GM21786 (cell line): ENCODE measurements around the gene SLIT3.

Experiments
- ATAC-seq: cut with Tn5 transposase; IDR thresholded peaks from one replicate; pipeline ENCODE4 v1.9.1; 2021; ENCODE audit not compliant: unreplicated experiment

Gene SLIT3

DNA sequence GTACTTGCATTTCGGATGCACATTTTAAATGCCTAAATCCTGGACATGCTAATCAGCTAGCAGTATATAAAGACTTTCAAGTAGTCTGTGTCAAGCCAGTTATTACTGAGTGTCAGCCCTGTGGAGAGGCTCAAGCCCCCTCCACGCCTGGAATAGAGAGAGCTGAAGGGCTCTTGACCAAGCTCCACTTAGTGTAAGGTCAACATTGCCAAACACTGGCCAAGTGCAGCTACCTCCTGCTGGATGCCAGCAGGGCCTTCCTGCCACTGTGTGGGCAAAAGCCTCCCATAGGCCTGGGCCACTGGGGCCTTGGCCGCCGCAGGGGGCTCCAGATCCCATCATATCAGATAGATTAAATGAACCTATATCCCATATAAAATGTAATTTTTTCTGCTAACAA lies 482.4 kb downstream of the SLIT3 start:
- no peak for ATAC-seq

- ATAC-seq: no peak
Measured at GRCh38 chr5:168817591-168817990, 483.3 kb downstream of the SLIT3 start.

DNA sequence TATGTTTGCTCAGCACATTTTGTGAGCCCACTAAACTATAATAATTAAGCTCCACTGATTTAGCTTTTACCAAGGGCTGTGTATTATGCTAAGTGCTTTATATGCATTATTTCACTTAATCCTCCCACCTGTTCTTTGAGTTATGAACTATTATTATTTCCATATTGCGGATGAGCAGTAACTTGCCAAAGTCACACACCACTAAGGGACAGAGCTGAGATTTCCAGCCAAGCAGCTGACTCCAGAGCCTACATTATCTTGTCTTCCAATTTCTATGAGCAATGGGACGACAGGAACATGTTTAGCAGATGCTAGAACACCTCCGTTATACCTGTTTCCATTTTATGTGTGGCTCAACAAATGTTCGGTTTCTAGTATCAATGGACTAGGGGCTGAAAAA lies 484.3 kb downstream of the SLIT3 start:
- no peak for ATAC-seq

DNA sequence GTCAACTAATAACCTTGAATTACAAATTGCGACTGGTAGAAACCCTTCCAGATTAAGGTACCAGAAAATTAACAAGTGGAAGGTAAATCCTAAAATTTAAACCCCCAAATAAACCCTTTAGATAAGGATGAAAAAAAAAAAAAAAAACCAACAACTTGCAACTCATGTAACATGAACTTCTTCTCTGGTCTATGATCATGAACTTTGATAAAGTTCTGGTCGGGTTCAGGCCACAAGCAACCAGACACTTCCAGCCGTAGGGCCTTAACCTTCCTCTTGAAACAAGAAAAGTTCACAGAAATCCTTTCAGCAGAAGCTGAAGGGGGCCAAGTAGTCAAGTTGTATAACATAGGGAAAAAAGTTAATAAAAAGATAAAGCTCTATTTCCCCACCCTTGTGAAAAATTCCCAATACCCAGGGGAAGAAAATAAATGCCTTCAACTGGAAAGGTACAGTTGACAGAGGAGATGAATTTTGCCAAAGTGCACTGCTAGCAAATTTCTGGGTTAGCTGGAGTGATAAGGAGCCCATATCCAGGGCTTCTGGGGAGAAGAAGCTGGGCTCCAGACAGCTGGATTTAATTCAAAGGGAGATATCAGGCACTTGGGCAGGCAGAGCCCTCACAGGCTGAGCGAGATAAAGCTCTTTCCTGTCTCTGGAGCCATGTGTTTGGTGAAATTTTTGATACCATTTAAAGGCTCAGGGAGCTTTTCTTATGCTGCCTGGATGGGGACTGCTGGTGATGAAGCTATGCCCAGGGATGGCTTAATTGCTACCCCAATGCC lies 487.6 kb downstream of the SLIT3 start:
- no peak for ATAC-seq

- ATAC-seq: no peak
Measured at GRCh38 chr5:168810641-168811040, 490.3 kb downstream of the SLIT3 start.

- no peak for ATAC-seq
Measured at GRCh38 chr5:168809218-168809617, 491.7 kb downstream of the SLIT3 start.

- ATAC-seq: no peak
Measured at GRCh38 chr5:168808051-168808616, 492.8 kb downstream of the SLIT3 start.

DNA sequence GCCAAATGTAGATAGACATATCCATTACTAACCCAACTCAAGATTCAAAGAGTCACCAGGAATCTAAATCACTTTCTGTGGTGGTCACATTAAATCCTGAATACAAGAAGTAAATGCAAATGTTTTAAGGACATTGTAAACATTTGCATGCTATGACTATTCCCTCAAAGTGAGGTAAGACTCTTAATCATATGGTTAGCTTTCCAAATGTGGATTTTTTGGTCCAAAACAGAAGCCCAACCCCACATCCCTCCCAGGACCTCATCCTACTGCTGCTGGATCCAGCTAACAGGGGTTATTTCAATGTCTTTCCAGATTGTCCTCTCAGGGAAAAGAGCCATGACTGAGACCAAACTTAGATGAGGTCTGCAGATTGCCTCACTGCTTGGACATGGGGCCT lies 493.7 kb downstream of the SLIT3 start:
- no peak for ATAC-seq

DNA sequence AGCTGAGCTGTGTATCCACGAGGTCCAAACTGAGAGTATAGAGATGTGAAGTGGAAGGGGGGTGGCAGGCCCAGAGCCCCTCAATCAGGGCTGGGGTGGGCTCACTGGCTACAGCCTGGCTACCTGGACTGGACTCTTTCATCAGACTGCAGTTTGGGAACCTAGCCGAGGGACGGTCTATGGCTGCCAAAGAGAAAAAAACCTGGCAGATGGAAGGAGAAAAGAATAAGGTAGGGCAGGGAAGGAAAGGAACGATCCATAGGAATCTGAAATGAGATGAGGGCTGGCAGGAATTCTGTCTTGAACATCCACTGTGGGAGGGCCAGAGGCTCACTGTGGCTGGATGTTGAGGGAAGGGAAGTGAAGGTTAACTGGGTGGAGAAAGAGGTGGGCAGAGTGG lies 497.4 kb downstream of the SLIT3 start:
- ATAC-seq: no peak

GRCh38 chr5:168802337-168802736 lies 498.6 kb downstream of the SLIT3 start:
- ATAC-seq: no peak

DNA sequence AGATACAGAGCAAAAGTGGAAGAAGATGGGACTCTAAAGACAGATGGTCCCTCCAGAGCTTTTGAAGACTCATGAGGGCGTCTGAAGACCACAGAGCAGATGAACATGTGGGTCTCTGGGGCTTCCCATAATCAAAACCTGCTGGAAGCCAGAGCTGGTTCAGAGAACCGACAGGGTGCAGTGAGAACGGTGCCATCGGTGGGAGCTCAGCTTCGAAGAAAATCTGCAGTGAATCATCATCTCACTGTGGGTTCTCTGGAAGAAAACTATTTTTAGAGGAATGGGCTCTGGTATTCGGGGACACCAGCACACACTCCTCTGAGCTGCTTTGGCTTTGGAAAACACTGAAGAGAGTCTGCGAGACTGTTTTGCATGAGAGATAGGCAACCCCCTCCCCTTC lies 499.4 kb downstream of the SLIT3 start:
- no peak for ATAC-seq

- no peak for ATAC-seq
Measured at GRCh38 chr5:168800701-168801100, 500.2 kb downstream of the SLIT3 start.

- no peak for ATAC-seq
Measured at GRCh38 chr5:168798065-168799023, 502.6 kb downstream of the SLIT3 start.

GRCh38 chr5:168796593-168797580 lies 504.1 kb downstream of the SLIT3 start:
- no peak for ATAC-seq

DNA sequence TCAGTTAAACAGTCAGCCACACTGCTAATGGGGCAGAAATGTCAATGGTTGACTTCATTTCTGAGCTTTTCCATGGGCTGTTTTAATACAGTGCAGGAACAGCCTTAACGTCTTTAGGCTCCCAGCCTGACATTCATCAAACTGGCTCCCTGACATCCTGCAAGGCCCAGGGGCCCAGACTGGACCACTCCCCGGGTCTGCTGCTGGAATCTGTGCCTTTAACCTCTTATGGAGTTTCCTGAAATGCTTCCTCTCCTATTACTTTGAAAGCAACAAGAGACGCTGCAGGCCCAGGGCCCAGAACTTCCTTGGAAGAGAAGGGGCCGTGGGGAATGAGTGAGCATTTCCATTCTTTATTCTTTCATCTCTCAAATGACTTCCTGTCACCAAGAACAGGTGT lies 504.9 kb downstream of the SLIT3 start:
- ATAC-seq: no peak

- ATAC-seq: no peak
Measured at GRCh38 chr5:168793841-168794837, 506.8 kb downstream of the SLIT3 start.

GRCh38 chr5:168792678-168793077 lies 508.3 kb downstream of the SLIT3 start:
- ATAC-seq: no peak

DNA sequence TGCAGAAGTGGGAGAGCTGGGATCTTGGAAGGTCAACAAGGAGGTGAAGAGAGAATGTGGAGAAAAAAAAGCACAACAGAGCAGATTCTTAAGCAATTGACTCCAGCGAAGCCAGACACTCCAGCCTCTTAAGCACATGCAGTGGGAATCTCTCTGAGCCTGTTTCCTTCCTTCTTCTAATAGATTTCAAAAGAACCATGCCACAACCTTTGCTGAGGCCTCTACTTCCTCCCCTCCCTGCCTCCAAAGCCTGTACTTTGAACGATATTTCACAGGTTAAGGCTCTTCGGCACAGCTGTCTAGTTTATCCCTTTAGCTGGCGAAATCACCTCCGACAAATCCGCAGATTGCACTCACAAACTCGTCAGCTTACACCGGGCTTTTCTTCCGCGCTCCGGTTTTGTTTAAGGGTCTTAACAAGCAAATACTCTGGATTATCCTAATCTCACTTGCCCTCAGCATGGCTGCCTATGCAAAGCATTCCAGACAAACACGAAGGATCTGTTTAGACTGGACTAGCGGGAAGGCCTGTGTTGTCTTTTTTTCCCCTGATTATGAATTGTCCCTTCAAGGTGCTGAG lies 510.2 kb downstream of the SLIT3 start:
- ATAC-seq: no peak
